RWPE2 (cell line): ENCODE measurements around the gene TRMT2B.
A peak's percentile ranks its signal among the peaks of the same experiment; 100 is the strongest.

ENCODE experiments used
- ATAC-seq: fragments of 200-7000 bp; cut with Tn5 transposase; 3 replicates; pipeline ENCODE4 v1.9.1; 2021; ENCODE audit warnings: low read depth
- DNase-seq: peaks from one replicate; pipeline ENCODE4 v3.0.0-alpha.2; 2020; ENCODE audit warnings: low spot score
- H3K27ac ChIP-seq: fragments of 450-650 bp; 2 replicates; pipeline ENCODE4 v1.5.1; 2017; ENCODE audit warnings: mild to moderate bottlenecking; ENCODE audit not compliant: poor library complexity, severe bottlenecking
- H3K27me3 ChIP-seq: fragments of 250-450 bp; sonication (Bioruptor Pico); 2 replicates; pipeline ENCODE4 v1.5.1; 2021; ENCODE audit warnings: mild to moderate bottlenecking, moderate library complexity; ENCODE audit not compliant: insufficient read depth, poor library complexity, severe bottlenecking
- H3K36me3 ChIP-seq: fragments of 250-450 bp; sonication (Bioruptor Pico); 2 replicates; pipeline ENCODE4 v1.5.1; 2020; ENCODE audit warnings: low read depth, mild to moderate bottlenecking, moderate library complexity
- H3K4me1 ChIP-seq: fragments of 250-450 bp; sonication (Bioruptor Pico); 2 replicates; pipeline ENCODE4 v1.5.1; 2021; ENCODE audit warnings: mild to moderate bottlenecking, moderate library complexity; ENCODE audit not compliant: insufficient read depth, poor library complexity, severe bottlenecking
- H3K4me3 ChIP-seq: fragments of 250-450 bp; sonication (Bioruptor Pico); 2 replicates; pipeline ENCODE4 v1.5.1; 2021; ENCODE audit warnings: mild to moderate bottlenecking, moderate library complexity; ENCODE audit not compliant: severe bottlenecking
- H3K9me3 ChIP-seq: fragments of 250-450 bp; sonication (Bioruptor Pico); 2 replicates; pipeline ENCODE4 v1.5.1; 2021; ENCODE audit warnings: mild to moderate bottlenecking, moderate library complexity; ENCODE audit not compliant: severe bottlenecking
- CTCF ChIP-seq: fragments of 450-650 bp; IDR thresholded peaks from one replicate; pipeline ENCODE4 v1.5.1; 2017; ENCODE audit warnings: mild to moderate bottlenecking, moderate library complexity; ENCODE audit not compliant: poor library complexity, severe bottlenecking

Gene TRMT2B

GRCh38 chrX:101009090-101009489, 42.8 kb downstream of the TRMT2B start:
- H3K4me1 ChIP-seq, result no peaks in the 10 kb centered on the region

GRCh38 chrX:100999451-100999850, 52.5 kb downstream of the TRMT2B start:
- DNase-seq, result no peak
- Histone ChIP-seq H3K9me3 (no peaks in the 10 kb centered on the region), H3K4me1 (peaks cover 12% of the 10 kb centered on the region), H3K27ac (no peak overlapping the region), H3K36me3 (no peaks in the 10 kb centered on the region), H3K4me3 (no peak overlapping the region), H3K27me3 (no peaks in the 10 kb centered on the region)
- no peak for ATAC-seq
- TF ChIP-seq CTCF, result no peak

More at GRCh38 chrX:101009090-101009489, 42.8 kb downstream of the TRMT2B start:
- no peak for TF ChIP-seq CTCF
- Histone ChIP-seq H3K27me3 (no peaks in the 10 kb centered on the region), H3K36me3 (peaks cover 9% of the 10 kb centered on the region; the same call in 1 of the 2 replicates), H3K4me3 (no peak overlapping the region), H3K27ac (no peak overlapping the region), H3K9me3 (no peaks in the 10 kb centered on the region)
- DNase-seq, result no peak
- no peak for ATAC-seq

GRCh38 chrX:100995469-100995868, 56.4 kb downstream of the TRMT2B start:
- ATAC-seq (peak; percentile 78), DNase-seq (no peak)
- no peak for TF ChIP-seq CTCF

GRCh38 chrX:100994352-100995281, 57.3 kb downstream of the TRMT2B start:
- peak; percentile 93 for ATAC-seq
- Histone ChIP-seq H3K4me1 (peaks cover 20% of the 10 kb centered on the region), H3K27ac (peak overlapping the region; percentile 80), H3K36me3 (no peaks in the 10 kb centered on the region), H3K4me3 (no peak overlapping the region), H3K9me3 (no peaks in the 10 kb centered on the region), H3K27me3 (no peaks in the 10 kb centered on the region)
- DNase-seq, result no peak
- TF ChIP-seq CTCF, result no peak

More at GRCh38 chrX:100995469-100995868, 56.4 kb downstream of the TRMT2B start:
- H3K9me3 ChIP-seq, result no peaks in the 10 kb centered on the region
- H3K27ac ChIP-seq, result peak overlapping the region; percentile 80
- peaks cover 20% of the 10 kb centered on the region for H3K4me1 ChIP-seq
- H3K27me3 ChIP-seq, result no peaks in the 10 kb centered on the region
- H3K36me3 ChIP-seq, result no peaks in the 10 kb centered on the region
- H3K4me3 ChIP-seq, result no peak overlapping the region

GRCh38 chrX:100990139-100990538, 61.8 kb downstream of the TRMT2B start:
- DNase-seq, result no peak
- no peak overlapping the region for H3K27ac ChIP-seq

More at GRCh38 chrX:100990139-100990538, 61.8 kb downstream of the TRMT2B start:
- Histone ChIP-seq H3K4me1 (peaks cover 15% of the 10 kb centered on the region), H3K36me3 (no peaks in the 10 kb centered on the region), H3K27me3 (no peaks in the 10 kb centered on the region), H3K4me3 (no peak overlapping the region), H3K9me3 (no peaks in the 10 kb centered on the region)
- TF ChIP-seq CTCF, result no peak
- ATAC-seq, result no peak
